HG02884 (cell line): ENCODE measurements around the gene TCERG1L.
"Not testable (repeated sequence)": the region's sequence is repeated elsewhere in the genome, so short reads cannot be mapped to it uniquely, and the experiment has no call there.

Experiments used
- ATAC-seq: cut with Tn5 transposase; IDR thresholded peaks from one replicate; pipeline ENCODE4 v1.9.1; 2021; ENCODE audit warnings: mild to moderate bottlenecking, moderate library complexity; ENCODE audit not compliant: unreplicated experiment

TCERG1L gene

GRCh38 chr10:131150126-131150525 is 161.4 kb downstream of the TCERG1L start:
- no peak for ATAC-seq

- no peak for ATAC-seq
Observed at GRCh38 chr10:131149586-131149985, 161.9 kb downstream of the TCERG1L start.

- no peak for ATAC-seq
Observed at GRCh38 chr10:131149111-131149510, 162.4 kb downstream of the TCERG1L start.

GRCh38 chr10:131148270-131148669 is 163.3 kb downstream of the TCERG1L start:
- no peak for ATAC-seq

GRCh38 chr10:131147301-131147975 is 164.1 kb downstream of the TCERG1L start:
- ATAC-seq: no peak

GRCh38 chr10:131146790-131147189 is 164.7 kb downstream of the TCERG1L start:
- no peak for ATAC-seq

- ATAC-seq: no peak
Observed at GRCh38 chr10:131145756-131146155, 165.8 kb downstream of the TCERG1L start.

GRCh38 chr10:131144711-131145375 is 166.7 kb downstream of the TCERG1L start:
- ATAC-seq: no peak

GRCh38 chr10:131144196-131144595 is 167.3 kb downstream of the TCERG1L start:
- no peak for ATAC-seq

GRCh38 chr10:131143425-131144165 is 167.9 kb downstream of the TCERG1L start:
- no peak for ATAC-seq

GRCh38 chr10:131142517-131143380 is 168.8 kb downstream of the TCERG1L start:
- ATAC-seq: no peak

- no peak for ATAC-seq
Observed at GRCh38 chr10:131141645-131142516, 169.6 kb downstream of the TCERG1L start.

- ATAC-seq: no peak
Observed at GRCh38 chr10:131141207-131141606, 170.3 kb downstream of the TCERG1L start.

- ATAC-seq: no peak
Observed at GRCh38 chr10:131140606-131141005, 170.9 kb downstream of the TCERG1L start.

GRCh38 chr10:131137223-131137622 is 174.3 kb downstream of the TCERG1L start:
- ATAC-seq: no peak

- ATAC-seq: not testable (repeated sequence)
Observed at GRCh38 chr10:131136336-131136735, 175.2 kb downstream of the TCERG1L start.

GRCh38 chr10:131135716-131136115 is 175.8 kb downstream of the TCERG1L start:
- no peak for ATAC-seq

GRCh38 chr10:131134651-131135050 is 176.9 kb downstream of the TCERG1L start:
- ATAC-seq: no peak

- no peak for ATAC-seq
Observed at GRCh38 chr10:131134001-131134576, 177.4 kb downstream of the TCERG1L start.

- ATAC-seq: no peak
Observed at GRCh38 chr10:131132681-131133080, 178.8 kb downstream of the TCERG1L start.
